ENCODE results near the gene GJA5. TPM values are rescaled to one million over a fixed set of nuclear protein-coding genes. Genes with fewer than 3 reads are reported as not detected.

The GJA5 gene
- total RNA-seq, 1 experiment from 2014 or later = 0.39 TPM

DNA sequence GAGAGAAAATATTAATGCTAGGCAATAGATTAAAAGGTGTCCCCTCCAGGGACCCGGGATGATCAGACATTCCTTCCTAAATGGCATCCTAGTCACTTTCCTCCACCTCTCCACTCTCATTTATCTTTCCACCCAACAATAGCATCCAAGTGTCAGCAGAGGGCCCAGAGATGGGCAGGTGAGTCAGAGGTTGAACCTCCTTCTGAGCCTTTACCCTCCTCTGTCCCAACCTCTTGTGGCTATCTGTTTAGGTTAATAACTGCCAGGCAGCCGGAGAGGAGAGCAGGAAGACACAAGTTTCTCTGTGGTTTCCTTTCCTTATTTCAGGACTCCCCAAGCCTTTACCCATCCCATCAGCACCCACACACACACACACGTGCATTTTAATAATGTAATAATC, 4.1 kb downstream of the GJA5 start:
- H3K18ac ChIP-seq (ENCODE audit: insufficient read length, low read depth, low read length) = no peak overlapping the region
- no peak overlapping the region for H2AFZ ChIP-seq (ENCODE audit: low read length)
- H3K79me1 ChIP-seq (ENCODE audit: insufficient read depth, low read depth, low read length, poor library complexity, severe bottlenecking) = no peaks in the 10 kb centered on the region
- no peaks in the 10 kb centered on the region for H3K27me3 ChIP-seq (ENCODE audit: insufficient read depth, low read length)
- no peak overlapping the region for H3K4me2 ChIP-seq (ENCODE audit: insufficient read depth, insufficient read length, low read length)
- no peaks in the 10 kb centered on the region for H3K79me2 ChIP-seq (ENCODE audit: insufficient read depth, low read length)
- Mint-ChIP-seq H3K4me3 (no peak overlapping the region), H3K36me3 (ENCODE audit: insufficient read depth in 1 of 3, low read depth in 3 of 3) (no peaks in the 10 kb centered on the region; a peak in 1 of 7 replicates), H3K4me1 (peaks cover 6 to 10% of the 10 kb centered on the region in 2 experiments), H3K27me3 (ENCODE audit: low read depth) (peaks cover 4% of the 10 kb centered on the region), H3K9me3 (no peaks in the 10 kb centered on the region), H3K27ac (no peak overlapping the region)
- no peak overlapping the region for H3K4ac ChIP-seq (ENCODE audit: low read depth, low read length)
- H3K56ac ChIP-seq (ENCODE audit: insufficient read length, low read depth, low read length) = no peak overlapping the region
- no peak; the same call in 2 of the 3 replicates for TF ChIP-seq CTCF (conservative IDR thresholded peaks at IDR 0.05)
- H2BK20ac ChIP-seq (ENCODE audit: low read depth, low read length, poor library complexity, severe bottlenecking) = no peak overlapping the region
- H2AK5ac ChIP-seq (ENCODE audit: insufficient read length, low read length) = no peak overlapping the region
- no peaks in the 10 kb centered on the region for H3K4me1 ChIP-seq (ENCODE audit: insufficient read depth, low read length)
- H3K27ac ChIP-seq (ENCODE audit: insufficient read length, low read depth, low read length) = no peak overlapping the region
- H4K8ac ChIP-seq (replicated peaks; ENCODE audit: insufficient read length, low read depth, low read length) = no peak overlapping the region
- H2BK12ac ChIP-seq (ENCODE audit: insufficient read length, low read depth, low read length) = no peak overlapping the region
- DNase-seq = no peak
- H3K9me3 ChIP-seq (ENCODE audit: control insufficient read depth, low read depth, low read length) = no peaks in the 10 kb centered on the region
- no peak overlapping the region for H3T11ph ChIP-seq (ENCODE audit: low read length)
- no peak overlapping the region for H2BK5ac ChIP-seq (ENCODE audit: insufficient read length, low read length)
- H3K9ac ChIP-seq (ENCODE audit: extremely low read depth, insufficient read length, low read length) = no peak overlapping the region
- no peak overlapping the region for H3K23ac ChIP-seq (ENCODE audit: insufficient read length, low read depth, low read length)
- H3K23me2 ChIP-seq (ENCODE audit: insufficient read length, low read depth, low read length, poor library complexity, severe bottlenecking) = no peaks in the 10 kb centered on the region
- H4K91ac ChIP-seq (ENCODE audit: insufficient read length, low read depth, low read length) = no peak overlapping the region
- no peaks in the 10 kb centered on the region for H4K20me1 ChIP-seq (ENCODE audit: control insufficient read depth, insufficient read depth, insufficient read length)
- WGBS (ENCODE audit: extremely low coverage, insufficient read length, low lambda C conversion rate) = no CpG with 5 or more reads among the region's 3 CpGs
- H2BK120ac ChIP-seq (ENCODE audit: low read depth, low read length, poor library complexity, severe bottlenecking) = no peak overlapping the region
- H2BK15ac ChIP-seq (ENCODE audit: low read depth, low read length) = no peak overlapping the region
- no peak overlapping the region for H3K14ac ChIP-seq (ENCODE audit: insufficient read depth, low read length)
- H4K5ac ChIP-seq (ENCODE audit: insufficient read length, low read depth, low read length) = no peak overlapping the region
